ENCODE measurements around the gene GGTLC1. TPM values are rescaled to one million over a fixed set of nuclear protein-coding genes. Genes with fewer than 3 reads are reported as not detected.

Gene GGTLC1
- not detected in 2 replicates for total RNA-seq (2014; rRNA removed; shearing (Covaris generic))
- polyA plus RNA-seq (2015; cell fraction: cytosol; rRNA removed) = not detected in 2 replicates
- not detected in 2 replicates for polyA plus RNA-seq (2015; cell fraction: nucleus; rRNA removed)

DNA sequence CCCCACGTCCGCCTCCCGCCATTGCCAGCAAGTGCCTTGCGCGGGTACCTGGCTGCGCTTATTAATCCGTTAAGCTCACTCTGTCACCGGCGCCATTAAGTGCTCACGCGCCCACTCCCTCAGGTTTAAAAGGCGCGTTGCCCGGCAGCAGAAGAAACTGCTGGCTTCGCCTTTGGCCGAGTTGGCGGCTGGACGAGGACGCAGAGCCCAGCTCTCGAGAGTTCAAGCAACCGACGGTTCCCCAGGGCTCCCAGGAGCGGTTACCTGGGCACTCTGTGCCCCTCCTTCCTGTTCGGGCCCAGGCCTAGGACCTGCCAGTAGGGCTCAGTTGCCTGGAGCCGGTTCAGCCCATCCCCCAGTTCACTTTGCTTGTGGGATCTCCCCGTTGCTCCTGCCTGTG is at the start of gene GGTLC1:
Gene GGTLC1, minus strand, starts transcription at position 219 of the 400 bp plus-strand sequence. CDS start 2,168 bp downstream, outside the sequence.
- DNase-seq (ENCODE audit: low read depth) = no peak

DNA sequence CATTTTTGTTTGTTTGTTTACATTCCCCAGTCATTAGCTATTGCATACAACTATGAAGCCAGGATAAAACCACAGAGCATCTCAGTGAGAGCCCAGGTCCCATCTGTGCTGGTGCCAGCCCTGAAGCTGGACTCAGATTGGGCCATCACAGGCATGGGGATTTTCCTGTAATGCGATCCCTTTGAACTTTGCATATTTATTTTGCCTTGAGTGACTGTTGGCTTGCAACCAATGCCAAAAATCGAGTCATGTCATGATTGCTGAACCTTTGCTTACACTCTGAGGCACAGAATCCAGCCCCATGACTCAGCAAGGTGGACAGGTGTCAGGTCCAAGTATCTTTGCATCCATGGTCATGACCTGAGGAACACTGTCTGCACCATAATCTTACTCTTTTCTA is 46.2 kb upstream of the GGTLC1 start:
- DNase-seq (ENCODE audit: low read depth) = no peak

DNA sequence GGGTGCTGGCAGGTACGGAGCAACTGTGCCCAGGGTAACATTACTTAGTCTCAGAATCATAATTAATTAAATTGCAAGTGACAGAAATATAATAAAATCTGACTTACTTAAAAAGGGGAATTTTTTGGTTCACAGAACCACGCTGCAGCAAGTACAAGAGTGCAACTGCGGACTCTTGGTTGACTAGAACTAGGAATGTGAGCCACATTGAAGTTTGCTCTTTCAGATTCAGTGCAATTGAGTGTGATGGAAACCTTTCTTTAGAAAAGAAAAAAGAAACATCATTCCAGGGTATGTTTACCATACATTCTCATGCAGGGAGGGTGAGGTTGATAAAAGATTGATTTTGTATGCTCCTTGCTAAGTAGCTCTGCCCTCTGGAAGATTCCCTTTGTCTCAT is 45.0 kb upstream of the GGTLC1 start:
- no peak for DNase-seq (ENCODE audit: low read depth)

DNA sequence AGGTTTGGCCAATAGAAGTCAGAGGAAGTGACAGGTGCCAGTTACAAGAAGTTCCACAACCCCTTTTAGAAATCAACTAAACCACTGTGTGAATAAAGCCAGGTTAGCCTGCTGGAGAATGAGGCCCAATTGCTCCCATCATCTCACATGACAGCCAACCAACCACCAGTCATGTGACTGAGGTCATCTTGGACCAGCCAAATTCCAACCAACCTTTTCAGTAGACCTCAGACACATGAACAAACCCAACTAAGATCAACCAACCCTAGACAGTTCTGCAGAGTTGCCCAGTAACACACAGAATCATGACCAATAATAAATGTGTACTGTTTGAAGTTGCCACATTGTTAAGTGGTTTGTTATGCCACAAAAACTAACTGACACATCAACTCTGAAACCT is 44.6 kb upstream of the GGTLC1 start:
- DNase-seq (ENCODE audit: low read depth) = no peak

DNA sequence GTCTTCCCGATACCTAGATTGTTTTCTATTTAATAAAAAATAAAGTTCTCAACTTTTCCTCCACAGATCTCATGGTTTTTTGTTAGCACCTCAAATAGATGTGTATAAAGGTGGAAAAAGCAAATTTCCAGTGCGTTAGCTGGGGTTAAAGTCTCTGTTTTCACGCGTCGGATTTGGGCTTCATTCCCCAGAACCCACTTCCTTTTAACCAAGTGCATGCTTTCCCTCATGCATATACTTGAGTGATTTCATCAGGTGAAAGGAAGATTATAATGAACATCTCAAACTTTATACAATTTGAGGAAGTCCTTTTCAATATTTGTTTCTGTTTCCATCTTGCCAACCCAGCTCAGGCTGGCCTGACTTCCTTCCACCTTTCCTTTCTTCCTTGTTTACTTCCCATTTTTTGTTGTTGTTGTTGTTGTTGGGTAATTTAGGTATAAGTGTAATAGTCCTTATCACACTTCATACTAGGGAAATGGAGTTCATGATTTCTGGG is 43.9 kb upstream of the GGTLC1 start:
- no peak for DNase-seq (ENCODE audit: low read depth)

DNA sequence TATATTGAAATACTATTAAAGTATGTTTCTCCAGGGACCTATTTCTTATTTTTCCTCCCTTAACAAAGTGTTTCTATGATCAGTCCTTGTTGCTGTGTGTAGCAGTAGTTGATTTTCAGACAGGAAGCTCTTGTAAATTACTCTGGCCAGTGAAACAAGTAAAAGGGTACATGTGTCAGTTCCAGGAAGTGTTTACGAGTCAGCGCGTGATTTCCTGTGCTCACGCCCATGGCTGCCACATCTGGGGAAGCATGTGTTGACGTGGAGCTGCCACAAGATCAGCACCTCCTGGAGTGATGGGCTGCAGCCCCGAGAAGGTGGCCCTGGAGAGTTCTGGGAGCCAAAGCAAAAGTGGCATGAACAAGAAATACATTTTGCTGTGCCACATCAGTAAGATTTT is 38.6 kb upstream of the GGTLC1 start:
- DNase-seq (ENCODE audit: low read depth) = peak; percentile 50

DNA sequence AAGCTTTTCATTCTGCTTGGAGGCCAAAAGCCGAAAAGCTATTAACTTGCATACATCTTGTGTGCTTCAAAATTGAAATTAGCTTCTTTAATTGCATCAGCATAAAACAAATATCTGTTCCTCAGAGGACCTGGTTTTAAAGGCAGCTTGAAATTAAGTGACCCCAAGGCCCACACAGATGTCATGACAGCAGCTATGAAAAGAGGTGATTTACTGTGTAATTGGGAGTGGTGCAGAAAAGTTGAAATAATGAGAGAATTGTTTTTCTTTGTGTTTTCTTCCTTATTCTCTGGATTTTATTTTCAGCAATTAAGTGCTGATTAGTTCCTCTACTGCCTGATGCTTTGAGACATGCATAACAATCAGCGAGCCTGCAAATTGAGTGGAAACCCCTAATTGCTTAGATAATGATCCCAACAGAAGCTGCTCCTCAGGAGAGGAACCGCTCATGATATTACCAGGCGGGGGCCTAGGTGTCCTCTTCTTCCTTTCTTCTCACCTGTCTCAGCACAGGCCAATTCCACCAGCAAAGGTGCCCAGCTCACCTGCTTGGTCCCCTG is 34.1 kb upstream of the GGTLC1 start:
- no peak for DNase-seq (ENCODE audit: low read depth)

DNA sequence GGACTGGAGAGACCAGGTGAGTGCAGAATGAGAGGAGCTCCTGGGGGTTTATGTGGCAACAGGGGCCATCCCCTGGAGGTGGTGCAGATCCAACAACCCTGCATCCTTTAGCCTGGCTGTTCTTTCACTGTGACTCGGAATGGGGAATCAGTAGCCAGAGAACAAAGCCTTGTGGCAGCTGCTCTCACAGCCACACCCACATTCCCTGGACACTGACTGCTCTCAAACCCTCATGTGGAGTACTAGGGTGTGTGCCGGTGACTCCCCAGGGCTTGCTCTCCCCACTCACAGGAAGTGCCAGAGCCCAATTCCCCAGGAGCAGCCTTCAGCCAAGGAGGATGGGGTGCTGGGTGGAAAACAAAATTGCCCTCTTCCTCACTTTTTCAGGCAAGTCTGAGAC is 30.2 kb upstream of the GGTLC1 start:
- DNase-seq (ENCODE audit: low read depth) = peak; percentile 38

DNA sequence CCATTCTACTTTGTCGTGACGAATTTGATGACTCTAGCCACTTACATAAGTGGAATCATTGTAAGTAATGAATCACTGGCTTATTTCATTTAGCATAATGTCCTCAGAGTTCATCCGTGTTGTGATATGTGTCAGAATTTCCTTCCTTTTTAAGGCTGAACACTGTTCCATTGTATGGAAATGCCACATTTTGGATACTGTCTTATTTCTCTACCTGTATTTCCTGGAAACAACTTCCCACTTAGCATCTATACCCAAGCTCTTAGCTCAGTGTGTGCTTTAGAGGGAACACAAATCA is 28.8 kb upstream of the GGTLC1 start:
- peak; percentile 46 for DNase-seq (ENCODE audit: low read depth)

DNA sequence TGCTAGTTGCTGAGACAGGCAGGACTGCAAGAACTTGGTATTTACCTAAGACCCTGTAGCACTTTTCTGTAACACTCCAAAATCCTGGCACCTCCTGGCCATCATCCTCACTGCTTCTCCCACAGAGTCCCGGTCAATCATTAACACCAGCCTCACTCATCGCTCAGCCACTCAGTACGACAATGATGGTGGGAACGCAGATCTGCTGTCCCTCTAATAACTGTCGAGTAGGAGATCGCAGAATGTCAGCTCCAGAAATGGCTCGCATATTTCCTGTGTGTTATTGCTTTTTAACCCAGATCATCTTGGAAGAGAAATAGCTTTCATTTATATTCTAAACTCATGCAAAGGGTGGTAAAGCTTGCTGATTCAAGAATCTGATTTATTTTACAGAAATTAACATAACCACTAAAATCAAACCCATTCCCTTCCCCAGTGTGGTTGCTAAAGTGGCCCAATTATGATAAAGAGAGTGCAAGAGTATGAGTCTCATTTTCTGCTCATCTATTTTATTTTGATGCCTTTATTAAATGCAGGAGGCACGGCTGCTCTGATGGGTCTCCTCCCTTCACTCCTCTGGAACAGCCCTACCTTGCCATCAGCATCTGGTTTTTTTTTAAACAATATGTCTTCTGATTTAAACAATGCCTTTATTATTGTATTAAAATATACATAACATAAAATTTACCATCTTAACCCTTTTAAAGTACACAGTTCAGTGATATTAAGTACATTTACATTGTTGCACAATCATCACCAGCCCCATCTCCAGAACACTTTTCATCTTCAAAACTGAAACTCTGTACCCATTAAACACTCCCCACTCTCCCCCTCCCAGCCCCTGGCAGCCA is 28.3 kb upstream of the GGTLC1 start:
- no peak for DNase-seq (ENCODE audit: low read depth)

DNA sequence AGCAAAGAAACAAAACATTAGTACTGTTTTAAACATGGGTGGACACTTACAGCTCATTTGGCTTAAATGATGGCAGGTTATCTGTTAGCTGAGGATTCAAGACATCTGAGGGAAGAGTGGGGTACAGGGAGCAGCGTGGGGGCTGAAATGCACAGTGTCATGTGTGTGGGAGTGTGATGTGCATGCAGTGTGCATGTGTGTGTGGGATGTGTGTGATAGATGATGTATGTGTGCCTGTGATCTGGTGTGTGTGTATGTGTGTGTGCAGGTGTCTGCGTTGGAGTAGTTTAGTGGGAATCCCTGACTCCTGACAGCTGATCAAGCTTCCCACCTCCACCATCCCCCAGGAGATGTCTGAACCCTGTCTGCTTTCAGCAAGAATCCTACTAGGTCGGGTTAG is 25.4 kb upstream of the GGTLC1 start:
- DNase-seq (ENCODE audit: low read depth) = no peak

DNA sequence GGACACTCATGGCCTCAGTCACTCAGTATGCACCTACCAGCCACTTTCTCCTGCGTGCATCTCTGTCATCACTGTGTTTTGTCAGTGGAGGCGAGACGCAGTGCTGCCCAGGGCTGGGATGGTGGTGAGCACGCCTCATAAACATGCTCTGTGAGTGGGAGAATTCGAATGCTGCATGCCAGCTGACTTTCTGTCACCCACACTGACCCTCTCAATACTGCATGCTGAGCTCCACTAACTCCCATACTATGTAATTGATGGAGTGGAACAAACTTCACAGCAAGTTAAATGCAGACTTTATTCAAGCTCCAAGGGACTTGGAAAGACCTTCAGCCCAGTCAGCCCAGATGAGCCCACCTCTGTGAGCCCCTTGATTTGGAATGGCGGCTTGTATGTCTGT is 22.7 kb upstream of the GGTLC1 start:
- DNase-seq (ENCODE audit: low read depth) = no peak

DNA sequence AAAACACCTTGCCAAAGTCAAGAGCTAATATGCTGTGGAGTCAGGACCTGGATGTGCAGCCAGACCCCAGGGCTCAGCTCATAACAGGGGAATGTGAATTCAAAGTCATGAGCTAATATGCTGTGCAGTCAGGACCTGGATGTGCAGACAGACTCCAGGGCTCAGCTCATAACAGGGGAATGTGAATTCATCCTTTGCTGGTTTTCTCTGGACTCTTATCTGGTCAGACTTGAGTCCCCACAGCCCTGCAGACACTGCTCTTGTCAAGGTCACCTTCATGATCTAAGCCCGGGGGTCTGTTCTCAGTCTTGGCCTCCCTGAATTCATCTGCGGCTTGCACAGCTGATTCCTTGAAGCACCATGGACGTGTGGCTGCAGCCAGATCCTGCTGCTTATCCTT is 19.2 kb upstream of the GGTLC1 start:
- no peak for DNase-seq (ENCODE audit: low read depth)

DNA sequence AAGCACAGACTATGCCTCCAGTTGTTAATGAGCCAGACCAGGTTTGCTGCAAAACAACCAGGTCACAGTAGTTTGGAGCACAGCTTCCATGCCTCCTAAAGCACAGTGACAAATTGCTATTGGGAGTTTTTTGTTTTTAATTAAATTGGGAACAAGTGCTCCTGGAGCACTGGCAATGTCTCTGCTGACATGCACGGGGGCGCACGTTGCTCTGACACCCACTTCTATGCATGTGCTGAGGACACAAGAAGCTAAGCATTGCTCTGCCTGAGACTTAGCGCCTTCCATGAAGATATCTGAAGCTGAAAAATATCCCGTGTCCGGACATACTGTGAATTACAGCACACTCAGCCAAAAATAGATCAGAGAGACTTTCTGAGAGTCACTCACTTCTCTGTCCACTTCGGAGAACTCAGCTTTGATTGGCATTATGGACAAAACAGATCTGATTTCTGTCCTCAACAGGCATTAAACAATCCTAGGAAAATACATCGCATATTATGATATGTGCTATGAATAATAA is 18.6 kb upstream of the GGTLC1 start:
- no peak for DNase-seq (ENCODE audit: low read depth)

DNA sequence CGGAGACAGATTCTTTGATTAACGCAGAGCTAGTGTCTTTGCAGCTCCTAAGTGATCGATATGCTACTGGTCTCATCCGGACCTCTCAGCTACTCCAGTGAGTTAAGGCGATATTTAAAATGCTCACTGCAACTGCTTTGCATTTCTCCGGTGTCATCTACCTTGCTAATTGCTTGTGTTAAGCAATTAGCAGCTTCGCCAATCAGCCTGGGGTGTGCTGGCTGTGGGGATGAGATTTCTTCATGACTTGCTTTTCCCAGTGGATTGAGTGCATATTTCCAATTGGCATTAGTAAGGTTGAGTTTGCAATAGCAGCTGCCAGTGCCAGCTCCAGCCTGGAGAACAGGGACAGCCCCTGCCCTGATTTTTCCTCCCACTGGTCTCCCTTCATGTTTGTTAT is 18.0 kb upstream of the GGTLC1 start:
- DNase-seq (ENCODE audit: low read depth) = no peak

DNA sequence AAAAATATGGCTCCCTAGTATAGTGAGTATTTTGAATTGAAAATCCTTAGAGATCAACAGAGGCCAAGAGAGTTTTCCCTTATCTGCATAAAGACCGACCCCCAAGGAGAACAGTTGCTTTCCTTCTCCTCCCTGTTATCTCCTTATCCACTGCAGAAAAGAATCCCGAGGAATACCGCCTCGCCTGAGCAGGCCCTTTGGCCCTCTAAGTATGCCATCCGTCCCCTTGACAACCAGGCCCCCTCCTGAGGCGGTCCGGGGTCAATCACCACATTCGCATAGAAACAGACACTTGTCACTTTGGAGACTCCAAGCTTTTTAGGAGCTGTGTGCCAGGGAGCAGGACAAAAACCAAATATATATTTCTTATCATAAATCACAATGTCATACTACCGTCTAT is 15.9 kb upstream of the GGTLC1 start:
- no peak for DNase-seq (ENCODE audit: low read depth)

DNA sequence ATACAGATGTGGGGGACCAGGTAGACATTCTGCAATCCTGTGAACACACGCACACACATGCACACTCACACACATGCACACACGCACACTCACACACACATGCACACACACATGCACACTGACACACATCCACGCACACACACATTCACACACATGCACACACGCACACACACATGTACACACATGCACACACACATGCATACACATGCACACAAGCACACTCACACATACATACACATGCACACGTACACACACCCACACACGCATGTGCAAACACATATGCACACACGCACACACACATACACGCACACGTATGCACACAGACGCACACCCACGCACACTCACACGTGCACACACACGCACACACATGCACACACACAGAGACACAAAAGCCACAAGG is 14.3 kb upstream of the GGTLC1 start:
- DNase-seq (ENCODE audit: low read depth) = no peak

DNA sequence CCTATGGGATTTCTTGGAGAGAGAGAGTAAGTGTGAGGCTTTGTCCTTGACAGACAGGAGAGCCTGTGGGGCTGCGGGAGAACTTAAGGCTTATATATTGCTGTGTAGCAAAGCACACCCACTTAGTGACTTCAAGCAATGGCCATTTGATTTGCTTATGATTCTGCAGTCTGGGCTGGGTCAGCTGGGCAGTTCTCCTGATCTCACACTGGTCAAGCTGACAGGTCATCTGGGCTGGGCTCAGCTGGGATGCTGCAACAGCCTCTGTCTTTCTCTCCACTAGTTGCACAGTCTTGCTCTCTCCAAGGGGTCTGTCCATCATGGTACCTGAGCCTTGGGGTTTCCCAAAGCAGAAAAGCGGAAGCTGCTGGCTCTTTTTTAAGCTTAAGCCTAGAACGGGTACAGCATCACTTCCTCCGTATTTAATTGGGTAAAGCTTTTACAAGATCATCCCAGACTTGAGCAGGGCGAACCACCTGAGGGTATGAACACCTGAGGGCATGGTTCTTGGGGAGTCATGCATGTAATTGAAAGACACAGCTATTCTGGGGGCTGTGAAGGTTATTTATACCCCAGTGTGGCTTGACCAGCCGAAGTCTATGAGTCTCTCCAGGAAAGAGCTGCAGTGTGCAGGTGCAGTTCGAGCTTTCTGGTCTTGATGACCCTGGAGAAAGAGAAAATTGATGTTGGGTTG is 13.3 kb upstream of the GGTLC1 start:
- DNase-seq (ENCODE audit: low read depth) = no peak

DNA sequence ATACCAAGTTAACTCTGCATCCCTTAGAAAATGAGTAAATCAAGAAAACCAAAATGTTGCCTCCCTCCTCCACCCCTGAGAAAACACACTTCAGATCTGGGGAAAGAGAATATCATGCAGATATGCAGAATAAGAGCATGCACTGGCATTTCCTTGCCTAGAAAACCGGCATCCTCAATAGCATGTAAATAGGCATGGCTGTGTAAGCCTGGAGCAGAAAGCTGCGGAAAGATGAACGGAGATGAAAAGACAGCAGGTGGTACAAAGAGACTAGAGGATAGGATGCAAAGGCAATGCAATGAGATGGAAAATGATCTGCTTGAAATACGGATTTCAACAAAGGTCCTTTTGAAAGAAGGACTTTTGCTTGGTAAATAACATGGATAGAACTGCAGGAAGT is 10.3 kb upstream of the GGTLC1 start:
- DNase-seq (ENCODE audit: low read depth) = no peak

DNA sequence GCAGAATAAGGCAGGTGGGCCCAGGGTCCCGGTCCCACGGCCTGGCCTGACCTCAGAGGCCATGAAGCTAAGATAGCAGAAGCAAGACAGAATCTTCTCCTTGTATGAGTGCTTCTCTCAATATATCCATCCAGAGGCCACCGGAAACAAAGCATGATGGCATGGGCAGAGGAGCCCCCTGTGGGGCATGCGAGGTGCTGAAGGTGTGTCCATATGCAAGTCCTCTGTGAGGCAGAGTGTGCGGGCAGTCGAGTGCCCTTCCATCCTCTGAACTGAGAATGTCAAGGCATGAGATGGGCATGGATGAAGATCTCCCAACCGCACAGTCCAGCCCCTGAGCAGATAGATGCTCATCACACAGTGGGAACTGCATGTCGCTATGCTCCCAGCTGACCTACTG is 9.8 kb upstream of the GGTLC1 start:
- DNase-seq (ENCODE audit: low read depth) = no peak

DNA sequence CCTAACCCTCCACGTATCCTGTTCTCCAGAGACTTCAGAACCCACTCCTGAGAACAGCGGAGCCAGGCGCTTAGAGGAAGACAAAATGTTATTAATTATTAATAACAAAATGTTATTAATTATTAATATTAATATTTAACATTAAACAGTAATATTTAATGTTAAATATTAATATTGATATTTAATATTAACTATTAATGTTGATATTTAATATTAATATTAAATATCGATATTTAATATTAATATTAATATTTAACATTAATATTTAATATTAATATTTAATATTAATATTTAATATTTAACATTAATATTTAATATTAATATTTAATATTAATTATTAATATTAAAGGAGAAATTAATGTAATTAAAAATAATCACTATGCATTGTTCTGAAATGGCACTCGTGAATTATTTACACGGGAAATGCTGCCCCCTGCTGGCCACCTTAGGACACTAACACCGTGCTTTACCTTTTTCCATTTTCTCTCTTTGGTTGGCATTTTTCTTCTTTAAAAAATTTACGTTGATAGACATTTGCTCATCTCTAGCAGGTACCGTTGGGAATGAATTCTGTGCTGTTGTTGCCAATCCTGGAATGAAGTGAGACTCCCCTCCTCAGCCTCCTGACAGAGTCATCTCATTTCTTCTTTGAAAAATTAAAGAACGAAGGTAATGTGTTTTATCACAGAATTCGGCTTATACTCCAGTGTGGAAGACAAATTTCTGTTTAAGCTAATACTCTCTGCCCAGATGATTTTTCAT is 7.5 kb upstream of the GGTLC1 start:
- no peak for DNase-seq (ENCODE audit: low read depth)
